ENCODE data around the gene PTK7.
"Not testable (repeated sequence)": the region's sequence is repeated elsewhere in the genome, so short reads cannot be mapped to it uniquely, and the experiment has no call there.

Gene PTK7

DNA sequence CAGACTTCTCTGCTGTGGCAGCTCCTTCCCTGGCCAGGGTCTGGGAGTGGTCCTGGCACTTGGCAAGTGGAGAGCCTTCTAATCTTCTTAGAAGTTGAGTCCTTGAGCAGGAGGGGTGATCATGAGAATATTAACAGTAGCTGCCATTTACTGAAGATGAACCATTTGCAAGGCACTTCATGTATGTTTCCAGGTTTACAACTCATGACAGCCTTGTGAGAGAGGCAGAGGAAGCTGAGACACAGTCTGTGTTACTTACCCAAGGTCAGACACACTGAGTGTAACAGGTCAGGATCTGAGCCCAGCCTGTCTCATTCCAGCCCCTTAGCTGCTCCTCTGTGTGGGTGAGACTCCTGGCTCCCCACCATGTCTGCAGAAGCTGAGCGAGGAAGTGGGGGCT is 49.4 kb downstream of the PTK7 start:
- no peak for TF ChIP-seq CTCF (IDR thresholded peaks at IDR 0.05; ENCODE audit: control insufficient read depth, extremely low read depth, insufficient read depth)
- no peak overlapping the region for H3K4me3 ChIP-seq (ENCODE audit: low read depth, low read length)
- no peak for DNase-seq (ENCODE audit: low read depth)

DNA sequence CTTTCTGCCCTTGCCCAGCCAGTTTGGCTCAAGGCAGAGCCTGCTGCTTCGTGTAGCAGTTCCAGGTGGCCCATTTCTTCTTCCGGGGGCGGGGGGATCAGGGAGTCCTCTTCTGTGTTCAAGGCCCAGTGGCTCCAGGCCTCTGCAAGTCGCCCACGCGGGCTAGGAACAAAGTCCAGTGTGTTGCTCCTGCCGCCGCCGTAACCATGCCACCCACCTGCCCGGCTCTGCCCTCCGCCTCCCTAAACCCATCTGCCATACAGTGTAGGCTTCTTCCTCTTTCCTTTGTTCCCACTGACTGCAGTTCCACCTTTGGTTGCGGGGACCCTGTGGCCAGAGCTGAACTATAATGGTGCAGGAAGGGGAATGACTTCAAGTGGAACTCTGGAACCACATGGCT is 51.1 kb downstream of the PTK7 start:
- no peak for DNase-seq (ENCODE audit: low read depth)
- H3K4me3 ChIP-seq (ENCODE audit: low read depth, low read length): no peak overlapping the region

GRCh38 chr6:43127877-43128276 is 51.8 kb downstream of the PTK7 start:
- TF ChIP-seq CTCF (IDR thresholded peaks at IDR 0.05; ENCODE audit: control insufficient read depth, extremely low read depth, insufficient read depth): no peak
- no peak for DNase-seq (ENCODE audit: low read depth)
- no peak overlapping the region for H3K4me3 ChIP-seq (ENCODE audit: low read depth, low read length)

More for the DNA sequence above, 51.1 kb downstream of the PTK7 start:
- TF ChIP-seq CTCF (IDR thresholded peaks at IDR 0.05; ENCODE audit: control insufficient read depth, extremely low read depth, insufficient read depth): no peak

DNA sequence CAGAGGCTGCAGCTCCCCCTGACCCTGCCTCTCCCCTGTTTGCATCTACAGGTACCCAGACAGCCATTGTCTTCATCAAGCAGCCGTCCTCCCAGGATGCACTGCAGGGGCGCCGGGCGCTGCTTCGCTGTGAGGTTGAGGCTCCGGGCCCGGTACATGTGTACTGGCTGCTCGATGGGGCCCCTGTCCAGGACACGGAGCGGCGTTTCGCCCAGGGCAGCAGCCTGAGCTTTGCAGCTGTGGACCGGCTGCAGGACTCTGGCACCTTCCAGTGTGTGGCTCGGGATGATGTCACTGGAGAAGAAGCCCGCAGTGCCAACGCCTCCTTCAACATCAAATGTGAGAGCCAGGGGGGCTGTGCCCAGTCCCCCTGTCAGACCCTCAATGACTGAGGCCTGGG is 52.8 kb downstream of the PTK7 start:
- DNase-seq (ENCODE audit: low read depth): no peak
- TF ChIP-seq CTCF (IDR thresholded peaks at IDR 0.05; ENCODE audit: control insufficient read depth, extremely low read depth, insufficient read depth): no peak
- H3K4me3 ChIP-seq (ENCODE audit: low read depth, low read length): no peak overlapping the region

GRCh38 chr6:43129434-43130194 is 53.5 kb downstream of the PTK7 start:
- peak; percentile 49 for DNase-seq (ENCODE audit: low read depth)
- H3K4me3 ChIP-seq (ENCODE audit: low read depth, low read length): no peak overlapping the region
- TF ChIP-seq CTCF (IDR thresholded peaks at IDR 0.05; ENCODE audit: control insufficient read depth, extremely low read depth, insufficient read depth): peak; percentile 75

- H3K4me3 ChIP-seq (ENCODE audit: low read depth, low read length): no peak overlapping the region
- no peak for TF ChIP-seq CTCF (IDR thresholded peaks at IDR 0.05; ENCODE audit: control insufficient read depth, extremely low read depth, insufficient read depth)
- no peak for DNase-seq (ENCODE audit: low read depth)
Measured at GRCh38 chr6:43130429-43130828, 54.3 kb downstream of the PTK7 start.

- not testable (repeated sequence) for DNase-seq (ENCODE audit: low read depth); H3K4me3 ChIP-seq (ENCODE audit: low read depth, low read length)
Measured at GRCh38 chr6:43131379-43131778, 55.3 kb downstream of the PTK7 start.

Measured in LNCaP clone FGC (cell line).